ENCODE data around the gene HOXB13.

HOXB13 gene

GRCh38 chr17:48728232-48729231 lies at the start of gene HOXB13:
HOXB13 (minus strand) TSS chr17:48728750; CDS start chr17:48728593, 157 bp downstream.
- H4K20me1 ChIP-seq (ENCODE audit: insufficient read depth, low read length): no peaks in the 10 kb centered on the region
- H3K27me3 ChIP-seq (replicated peaks; ENCODE audit: insufficient read depth, low read length): peaks cover 97% of the 10 kb centered on the region
- no peak within 1 kb of the TSS for H3K27ac ChIP-seq (ENCODE audit: low read length)

GRCh38 chr17:48776602-48777001 lies 48.1 kb upstream of the HOXB13 start:
- DNase-seq: no peak
- H4K20me1 ChIP-seq (ENCODE audit: insufficient read depth, low read length): no peaks in the 10 kb centered on the region
- no peaks in the 10 kb centered on the region for H3K79me2 ChIP-seq (ENCODE audit: low read length)
- no peak overlapping the region for H3K4me2 ChIP-seq (ENCODE audit: low read depth, low read length)
- no peaks in the 10 kb centered on the region for H3K9me3 ChIP-seq (replicated peaks; ENCODE audit: insufficient read depth, low read length)
- H3F3A ChIP-seq (ENCODE audit: insufficient read depth, low read length): no peaks in the 10 kb centered on the region
- H3K27me3 ChIP-seq (replicated peaks; ENCODE audit: insufficient read depth, low read length): no peaks in the 10 kb centered on the region
- no peak overlapping the region for H3K4me3 ChIP-seq (ENCODE audit: low read length)
- no peaks in the 10 kb centered on the region for H3K4me1 ChIP-seq (ENCODE audit: low read length)
- H3K27ac ChIP-seq (ENCODE audit: low read length): no peak overlapping the region
- no peaks in the 10 kb centered on the region for H3K36me3 ChIP-seq (replicated peaks; ENCODE audit: insufficient read depth, low read length)
- no peaks in the 10 kb centered on the region for H3K9me2 ChIP-seq (replicated peaks; ENCODE audit: insufficient read depth, low read length)
- H2AFZ ChIP-seq (ENCODE audit: low read length): no peak overlapping the region
- H3K9ac ChIP-seq (ENCODE audit: low read length): no peak overlapping the region
- no peak for TF ChIP-seq CTCF (IDR thresholded peaks at IDR 0.05; ENCODE audit: low read length)
- TF ChIP-seq EZH2 (optimal IDR thresholded peaks at IDR 0.05; ENCODE audit: low read depth, low read length): no peak
- TF ChIP-seq EZH2phosphoT487 (IDR thresholded peaks at IDR 0.05; ENCODE audit: low read length): no peak

More at GRCh38 chr17:48728232-48729231, at the start of gene HOXB13:
- TF ChIP-seq EZH2phosphoT487 (IDR thresholded peaks at IDR 0.05; ENCODE audit: low read length): no peak
- TF ChIP-seq EZH2 (optimal IDR thresholded peaks at IDR 0.05; ENCODE audit: low read depth, low read length): no peak
- TF ChIP-seq CTCF (IDR thresholded peaks at IDR 0.05; ENCODE audit: low read length): no peak
- H3K4me2 ChIP-seq (ENCODE audit: low read depth, low read length): peak within 1 kb of the TSS; percentile 76
- H3K4me3 ChIP-seq (ENCODE audit: low read length): peak within 1 kb of the TSS; percentile 56
- no peaks in the 10 kb centered on the region for H3K9me2 ChIP-seq (replicated peaks; ENCODE audit: insufficient read depth, low read length)
- H3K4me1 ChIP-seq (ENCODE audit: low read length): 0 out of 2 replicates have a peak, but pooled peaks cover 2% of the 10 kb centered on the region
- no peaks in the 10 kb centered on the region for H3K9me3 ChIP-seq (replicated peaks; ENCODE audit: insufficient read depth, low read length)
- no peaks in the 10 kb centered on the region for H3F3A ChIP-seq (ENCODE audit: insufficient read depth, low read length)
- H2AFZ ChIP-seq (ENCODE audit: low read length): peak within 1 kb of the TSS; percentile 59
- no peaks in the 10 kb centered on the region for H3K79me2 ChIP-seq (ENCODE audit: low read length)
- DNase-seq: peak; percentile 41
- no peaks in the 10 kb centered on the region for H3K36me3 ChIP-seq (replicated peaks; ENCODE audit: insufficient read depth, low read length)
- H3K9ac ChIP-seq (ENCODE audit: low read length): no peak within 1 kb of the TSS

- TF ChIP-seq EZH2phosphoT487 (IDR thresholded peaks at IDR 0.05; ENCODE audit: low read length) (no peak), CTCF (IDR thresholded peaks at IDR 0.05; ENCODE audit: low read length) (no peak), EZH2 (optimal IDR thresholded peaks at IDR 0.05; ENCODE audit: low read depth, low read length) (no peak)
- H3K79me2 ChIP-seq (ENCODE audit: low read length): no peaks in the 10 kb centered on the region
- no peak overlapping the region for H3K9ac ChIP-seq (ENCODE audit: low read length)
- H3K4me1 ChIP-seq (ENCODE audit: low read length): no peaks in the 10 kb centered on the region
- H3K4me3 ChIP-seq (ENCODE audit: low read length): no peak overlapping the region
- no peaks in the 10 kb centered on the region for H3K9me3 ChIP-seq (replicated peaks; ENCODE audit: insufficient read depth, low read length)
- no peaks in the 10 kb centered on the region for H4K20me1 ChIP-seq (ENCODE audit: insufficient read depth, low read length)
- H3F3A ChIP-seq (ENCODE audit: insufficient read depth, low read length): no peaks in the 10 kb centered on the region
- no peaks in the 10 kb centered on the region for H3K36me3 ChIP-seq (replicated peaks; ENCODE audit: insufficient read depth, low read length)
- H3K27ac ChIP-seq (ENCODE audit: low read length): no peak overlapping the region
- H2AFZ ChIP-seq (ENCODE audit: low read length): no peak overlapping the region
- no peak for DNase-seq
- H3K27me3 ChIP-seq (replicated peaks; ENCODE audit: insufficient read depth, low read length): no peaks in the 10 kb centered on the region
- no peaks in the 10 kb centered on the region for H3K9me2 ChIP-seq (replicated peaks; ENCODE audit: insufficient read depth, low read length)
- H3K4me2 ChIP-seq (ENCODE audit: low read depth, low read length): no peak overlapping the region
Observed at GRCh38 chr17:48773245-48773644, 44.7 kb upstream of the HOXB13 start.

All from MM.1S (cell line).